Retinal pigment epithelial cell (primary cell): Measurements from ENCODE around the gene INAFM2.

ENCODE experiments used
- DNase-seq: peaks from one replicate; pipeline ENCODE4 v3.0.0-alpha.2; 2010; ENCODE audit warnings: low read depth
- H3K4me3 ChIP-seq: 2 replicates; pipeline ENCODE4 v1.5.1; 2011; ENCODE audit warnings: mild to moderate bottlenecking, low read length, control low read depth, moderate library complexity
- CTCF ChIP-seq: conservative IDR thresholded peaks from 2 replicates; pipeline ENCODE4 v1.5.1; 2011; ENCODE audit warnings: low read depth, low read length, control low read depth, inconsistent platforms

Gene INAFM2

GRCh38 chr15:40363611-40364010, 40.1 kb downstream of the INAFM2 start:
- no peak for TF ChIP-seq CTCF
- no peak overlapping the region for H3K4me3 ChIP-seq
- no peak for DNase-seq

- DNase-seq = no peak
- no peak for TF ChIP-seq CTCF
- no peak overlapping the region for H3K4me3 ChIP-seq
Measured at GRCh38 chr15:40364251-40364650, 40.8 kb downstream of the INAFM2 start.

GRCh38 chr15:40365016-40365415, 41.5 kb downstream of the INAFM2 start:
- DNase-seq = no peak
- TF ChIP-seq CTCF = no peak

GRCh38 chr15:40365624-40366456, 42.3 kb downstream of the INAFM2 start:
- no peak for TF ChIP-seq CTCF
- no peak overlapping the region for H3K4me3 ChIP-seq
- DNase-seq = no peak

More at GRCh38 chr15:40365016-40365415, 41.5 kb downstream of the INAFM2 start:
- no peak overlapping the region for H3K4me3 ChIP-seq

GRCh38 chr15:40366457-40367370, 43.2 kb downstream of the INAFM2 start:
- no peak for DNase-seq
- H3K4me3 ChIP-seq = no peak overlapping the region
- TF ChIP-seq CTCF = no peak

GRCh38 chr15:40367371-40367685, 43.8 kb downstream of the INAFM2 start:
- no peak for DNase-seq
- no peak for TF ChIP-seq CTCF
- H3K4me3 ChIP-seq = no peak overlapping the region
